Fibroblast of the conjunctiva (primary cell): Measurements from ENCODE around the gene EIF4A3.
"Not testable (repeated sequence)": the region's sequence is repeated elsewhere in the genome, so short reads cannot be mapped to it uniquely, and the experiment has no call there.

Experiments used
- DNase-seq: peaks from one replicate; pipeline ENCODE4 v3.0.0-alpha.2; 2010; ENCODE audit warnings: low read depth

Gene EIF4A3

GRCh38 chr17:80099291-80100034 is 47.5 kb downstream of the EIF4A3 start:
- no peak for DNase-seq

- no peak for DNase-seq
These were observed 48.9 kb downstream of the EIF4A3 start for GRCh38 chr17:80097844-80098691.

GRCh38 chr17:80097127-80097621 is 49.8 kb downstream of the EIF4A3 start:
- DNase-seq, result no peak

GRCh38 chr17:80096561-80097021 is 50.3 kb downstream of the EIF4A3 start:
- no peak for DNase-seq

- no peak for DNase-seq
These were observed 51.0 kb downstream of the EIF4A3 start for GRCh38 chr17:80095844-80096475.

- no peak for DNase-seq
These were observed 51.7 kb downstream of the EIF4A3 start for GRCh38 chr17:80095038-80095843.

- no peak for DNase-seq
These were observed 54.0 kb downstream of the EIF4A3 start for GRCh38 chr17:80092959-80093358.

GRCh38 chr17:80091376-80091775 is 55.6 kb downstream of the EIF4A3 start:
- no peak for DNase-seq

GRCh38 chr17:80090164-80090563 is 56.8 kb downstream of the EIF4A3 start:
- DNase-seq, result not testable (repeated sequence)

- no peak for DNase-seq
These were observed 57.2 kb downstream of the EIF4A3 start for GRCh38 chr17:80089762-80090161.

- DNase-seq, result no peak
These were observed 59.3 kb downstream of the EIF4A3 start for GRCh38 chr17:80087346-80088265.

- no peak for DNase-seq
These were observed 60.3 kb downstream of the EIF4A3 start for GRCh38 chr17:80086616-80087015.

GRCh38 chr17:80086081-80086480 is 60.8 kb downstream of the EIF4A3 start:
- no peak for DNase-seq

GRCh38 chr17:80084773-80085172 is 62.2 kb downstream of the EIF4A3 start:
- no peak for DNase-seq
